HEK293T (cell line): ENCODE results near the gene DCUN1D3.

Source experiments
- CTCF ChIA-PET: fragments of 350-600 bp; formaldehyde crosslinking; extraction: SDS; loops from one replicate; lab custom pipeline; 2021; ENCODE audit warnings: antibody characterized with exemption, inconsistent platforms; lab: Yijun Ruan, JAX
- POLR2A ChIA-PET: fragments of 350-600 bp; formaldehyde crosslinking; extraction: SDS; loops from one replicate; lab custom pipeline; 2020; ENCODE audit warnings: antibody characterized with exemption, inconsistent platforms; lab: Yijun Ruan, JAX
- DNase-seq: peaks from one replicate; pipeline ENCODE4 v3.0.0; 2012; ENCODE audit warnings: mixed read lengths; ENCODE audit errors: extremely low spot score
- ARNT ChIP-seq: fragments of 450-650 bp; IDR thresholded peaks from 2 replicates; pipeline ENCODE4 v1.6.1; 2017; ENCODE audit warnings: mild to moderate bottlenecking
- BHLHE40 ChIP-seq: fragments of 450-650 bp; IDR thresholded peaks from 2 replicates; pipeline ENCODE4 v1.6.1; 2016; ENCODE audit warnings: mild to moderate bottlenecking, moderate library complexity, borderline replicate concordance
- CTBP1 ChIP-seq: fragments of 450-650 bp; IDR thresholded peaks from 2 replicates; pipeline ENCODE4 v1.6.1; 2016; ENCODE audit warnings: borderline replicate concordance
- ELF4 ChIP-seq: fragments of 450-650 bp; IDR thresholded peaks from 2 replicates; pipeline ENCODE4 v1.6.1; 2017; ENCODE audit warnings: antibody characterized with exemption
- FOXA1 ChIP-seq: fragments of 450-650 bp; IDR thresholded peaks from 2 replicates; pipeline ENCODE4 v1.6.1; 2016; ENCODE audit warnings: mild to moderate bottlenecking
- FOXK2 ChIP-seq: fragments of 450-650 bp; IDR thresholded peaks from 2 replicates; pipeline ENCODE4 v1.6.1; 2016; ENCODE audit warnings: mild to moderate bottlenecking
- FOXM1 ChIP-seq: fragments of 450-650 bp; IDR thresholded peaks from 2 replicates; pipeline ENCODE4 v1.6.1; 2017; ENCODE audit warnings: mild to moderate bottlenecking, borderline replicate concordance
- HDGF ChIP-seq: fragments of 450-650 bp; IDR thresholded peaks from 2 replicates; pipeline ENCODE4 v1.6.1; 2017; ENCODE audit warnings: antibody characterized with exemption, borderline replicate concordance
- L3MBTL2 ChIP-seq: fragments of 450-650 bp; conservative IDR thresholded peaks from 2 replicates; pipeline ENCODE4 v1.6.1; 2016; ENCODE audit warnings: mild to moderate bottlenecking
- LEF1 ChIP-seq: fragments of 450-650 bp; IDR thresholded peaks from 2 replicates; pipeline ENCODE4 v1.6.1; 2017; ENCODE audit warnings: mild to moderate bottlenecking, borderline replicate concordance
- NFRKB ChIP-seq: fragments of 450-650 bp; IDR thresholded peaks from 2 replicates; pipeline ENCODE4 v1.6.1; 2016; ENCODE audit warnings: mild to moderate bottlenecking, moderate library complexity
- PKNOX1 ChIP-seq: fragments of 450-650 bp; IDR thresholded peaks from 2 replicates; pipeline ENCODE4 v1.6.1; 2016
- SP1 ChIP-seq: fragments of 450-650 bp; IDR thresholded peaks from 2 replicates; pipeline ENCODE4 v1.6.1; 2017
- SUZ12 ChIP-seq: fragments of 450-650 bp; IDR thresholded peaks from 2 replicates; pipeline ENCODE4 v1.6.1; 2016; ENCODE audit warnings: mild to moderate bottlenecking
- TARDBP ChIP-seq: fragments of 450-650 bp; IDR thresholded peaks from 2 replicates; pipeline ENCODE4 v1.6.1; 2016
- ZNF384 ChIP-seq: fragments of 450-650 bp; IDR thresholded peaks from 2 replicates; pipeline ENCODE4 v1.6.1; 2016

DCUN1D3 gene

GRCh38 chr16:20860361-20860760, 39.8 kb downstream of the DCUN1D3 start:
- POLR2A ChIA-PET = no interaction called here

GRCh38 chr16:20859699-20860098, 40.5 kb downstream of the DCUN1D3 start:
- ChIA-PET CTCF (no interaction called here), POLR2A (no interaction called here)
- no peak for TF ChIP-seq FOXA1
- no peak for DNase-seq

More at GRCh38 chr16:20860361-20860760, 39.8 kb downstream of the DCUN1D3 start:
- no peak for TF ChIP-seq SUZ12
- TF ChIP-seq FOXA1 = no peak
- no peak for TF ChIP-seq LEF1
- no peak for TF ChIP-seq PKNOX1
- no peak for TF ChIP-seq FOXK2
- TF ChIP-seq ZNF384 = no peak
- TF ChIP-seq L3MBTL2 = no peak
- no peak for TF ChIP-seq BHLHE40
- TF ChIP-seq ARNT = no peak
- TF ChIP-seq TARDBP = no peak
- no peak for TF ChIP-seq NFRKB
- TF ChIP-seq ELF4 = no peak
- TF ChIP-seq CTBP1 = no peak
- no peak for TF ChIP-seq HDGF
- CTCF ChIA-PET = no interaction called here
- no peak for DNase-seq

- POLR2A ChIA-PET = no interaction called here
- no peak for DNase-seq
- CTCF ChIA-PET = no interaction called here
- TF ChIP-seq ELF4 (no peak), ZNF384 (no peak), HDGF (no peak), SUZ12 (no peak)
Observed at GRCh38 chr16:20859229-20859628, 40.9 kb downstream of the DCUN1D3 start.

- CTCF ChIA-PET = no interaction called here
- no peak for TF ChIP-seq ELF4
- TF ChIP-seq SP1 = no peak
- no peak for TF ChIP-seq ZNF384
- TF ChIP-seq HDGF = no peak
- TF ChIP-seq ARNT = no peak
- no peak for TF ChIP-seq FOXK2
- TF ChIP-seq L3MBTL2 = no peak
- TF ChIP-seq FOXA1 = no peak
- TF ChIP-seq TARDBP = no peak
- TF ChIP-seq PKNOX1 = no peak
- TF ChIP-seq CTBP1 = no peak
- no peak for TF ChIP-seq LEF1
- no peak for TF ChIP-seq SUZ12
- POLR2A ChIA-PET = no interaction called here
- no peak for DNase-seq
Observed at GRCh38 chr16:20857281-20857680, 42.9 kb downstream of the DCUN1D3 start.

- DNase-seq = no peak
- CTCF ChIA-PET = interaction anchor here (0.6 kb wide), 1 partner anchor 276 kb away, joined by 4 read pairs; no protein-coding TSS in a partner anchor
- POLR2A ChIA-PET = no interaction called here
- TF ChIP-seq HDGF = no peak
- TF ChIP-seq SUZ12 = no peak
- TF ChIP-seq ARNT = no peak
- TF ChIP-seq FOXA1 = no peak
- TF ChIP-seq CTBP1 = no peak
- TF ChIP-seq BHLHE40 = no peak
- TF ChIP-seq FOXK2 = no peak
- TF ChIP-seq ZNF384 = no peak
- no peak for TF ChIP-seq SP1
- no peak for TF ChIP-seq PKNOX1
- no peak for TF ChIP-seq TARDBP
- TF ChIP-seq LEF1 = no peak
- no peak for TF ChIP-seq ELF4
- TF ChIP-seq L3MBTL2 = no peak
- no peak for TF ChIP-seq NFRKB
- TF ChIP-seq FOXM1 = no peak
Observed at GRCh38 chr16:20854963-20855362, 45.2 kb downstream of the DCUN1D3 start.

- ChIA-PET POLR2A (interaction anchor here (1.1 kb wide), 1 partner anchor 46 kb away, joined by 4 read pairs; the partner anchor contains the start of genes DCUN1D3 and LYRM1), CTCF (no interaction called here)
- DNase-seq = no peak
- TF ChIP-seq FOXA1 (no peak), SP1 (no peak), FOXK2 (no peak), ARNT (no peak), BHLHE40 (no peak), ELF4 (no peak), ZNF384 (no peak), LEF1 (no peak)
Observed at GRCh38 chr16:20853981-20854620, 46.1 kb downstream of the DCUN1D3 start.

GRCh38 chr16:20853143-20853542, 47.0 kb downstream of the DCUN1D3 start:
- ChIA-PET CTCF (no interaction called here), POLR2A (interaction anchor here (1.1 kb wide), 1 partner anchor 47 kb away, joined by 4 read pairs; the partner anchor contains the start of genes DCUN1D3 and LYRM1)
- DNase-seq = no peak

More at GRCh38 chr16:20853143-20853542, 47.0 kb downstream of the DCUN1D3 start:
- no peak for TF ChIP-seq FOXK2
- no peak for TF ChIP-seq CTBP1
- no peak for TF ChIP-seq ELF4
- TF ChIP-seq SP1 = no peak
- no peak for TF ChIP-seq PKNOX1
- no peak for TF ChIP-seq BHLHE40
- TF ChIP-seq NFRKB = no peak
- TF ChIP-seq FOXM1 = no peak
- no peak for TF ChIP-seq ARNT
- no peak for TF ChIP-seq TARDBP
- TF ChIP-seq ZNF384 = no peak
- no peak for TF ChIP-seq FOXA1
- no peak for TF ChIP-seq L3MBTL2
- no peak for TF ChIP-seq LEF1
- TF ChIP-seq HDGF = no peak
